ENCODE data around the gene POLN. TPM values are rescaled to one million over a fixed set of nuclear protein-coding genes. Genes with fewer than 3 reads are reported as not detected.

POLN gene
- total and polyA plus RNA-seq, 2 experiments from 2014 or later: 1.8 to 4.0 TPM

- Histone ChIP-seq H3K79me2 (replicated peaks; ENCODE audit: insufficient read depth) (no peaks in the 10 kb centered on the region), H2AFZ (no peak overlapping the region), H3K36me3 (ENCODE audit: insufficient read depth) (no peaks in the 10 kb centered on the region), H3K27ac (ENCODE audit: low read depth) (no peak overlapping the region), H3K4me1 (ENCODE audit: insufficient read depth) (no peaks in the 10 kb centered on the region), H4K20me1 (replicated peaks; ENCODE audit: insufficient read depth) (no peaks in the 10 kb centered on the region; the same call in 1 of the 2 replicates), H3K4me2 (no peak overlapping the region), H3K4me3 (no peak overlapping the region), H3K27me3 (ENCODE audit: insufficient read depth) (peaks cover 16% of the 10 kb centered on the region), H3F3A (replicated peaks; ENCODE audit: low read depth) (no peaks in the 10 kb centered on the region), H3K9me2 (ENCODE audit: insufficient read depth) (no peaks in the 10 kb centered on the region)
- ATAC-seq (no peak), DNase-seq (ENCODE audit: low spot score) (no peak)
- TF ChIP-seq STAT1 (IDR thresholded peaks at IDR 0.05; ENCODE audit: unreplicated experiment) (no peak), POLR2AphosphoS5 (IDR thresholded peaks at IDR 0.05; ENCODE audit: low read depth) (no peak), JUNB (IDR thresholded peaks at IDR 0.05; ENCODE audit: unreplicated experiment) (no peak), NANOG (IDR thresholded peaks at IDR 0.05; ENCODE audit: borderline replicate concordance) (no peak), EZH2 (IDR thresholded peaks at IDR 0.05; ENCODE audit: low read depth, unreplicated experiment) (no peak), CREB1 (CRISPR knock-in tag; IDR thresholded peaks at IDR 0.05; ENCODE audit: low read depth) (no peak), ZNF114 (CRISPR knock-in tag; IDR thresholded peaks at IDR 0.05) (no peak), EZH2phosphoT487 (IDR thresholded peaks at IDR 0.05; ENCODE audit: unreplicated experiment) (no peak)
- TF ChIP-seq, protein P1, sequence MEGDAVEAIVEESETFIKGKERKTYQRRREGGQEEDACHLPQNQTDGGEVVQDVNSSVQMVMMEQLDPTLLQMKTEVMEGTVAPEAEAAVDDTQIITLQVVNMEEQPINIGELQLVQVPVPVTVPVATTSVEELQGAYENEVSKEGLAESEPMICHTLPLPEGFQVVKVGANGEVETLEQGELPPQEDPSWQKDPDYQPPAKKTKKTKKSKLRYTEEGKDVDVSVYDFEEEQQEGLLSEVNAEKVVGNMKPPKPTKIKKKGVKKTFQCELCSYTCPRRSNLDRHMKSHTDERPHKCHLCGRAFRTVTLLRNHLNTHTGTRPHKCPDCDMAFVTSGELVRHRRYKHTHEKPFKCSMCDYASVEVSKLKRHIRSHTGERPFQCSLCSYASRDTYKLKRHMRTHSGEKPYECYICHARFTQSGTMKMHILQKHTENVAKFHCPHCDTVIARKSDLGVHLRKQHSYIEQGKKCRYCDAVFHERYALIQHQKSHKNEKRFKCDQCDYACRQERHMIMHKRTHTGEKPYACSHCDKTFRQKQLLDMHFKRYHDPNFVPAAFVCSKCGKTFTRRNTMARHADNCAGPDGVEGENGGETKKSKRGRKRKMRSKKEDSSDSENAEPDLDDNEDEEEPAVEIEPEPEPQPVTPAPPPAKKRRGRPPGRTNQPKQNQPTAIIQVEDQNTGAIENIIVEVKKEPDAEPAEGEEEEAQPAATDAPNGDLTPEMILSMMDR (conservative IDR thresholded peaks at IDR 0.05; ENCODE audit: low read depth in 2 of 2): no peak
- TF ChIP-seq, protein P2, sequence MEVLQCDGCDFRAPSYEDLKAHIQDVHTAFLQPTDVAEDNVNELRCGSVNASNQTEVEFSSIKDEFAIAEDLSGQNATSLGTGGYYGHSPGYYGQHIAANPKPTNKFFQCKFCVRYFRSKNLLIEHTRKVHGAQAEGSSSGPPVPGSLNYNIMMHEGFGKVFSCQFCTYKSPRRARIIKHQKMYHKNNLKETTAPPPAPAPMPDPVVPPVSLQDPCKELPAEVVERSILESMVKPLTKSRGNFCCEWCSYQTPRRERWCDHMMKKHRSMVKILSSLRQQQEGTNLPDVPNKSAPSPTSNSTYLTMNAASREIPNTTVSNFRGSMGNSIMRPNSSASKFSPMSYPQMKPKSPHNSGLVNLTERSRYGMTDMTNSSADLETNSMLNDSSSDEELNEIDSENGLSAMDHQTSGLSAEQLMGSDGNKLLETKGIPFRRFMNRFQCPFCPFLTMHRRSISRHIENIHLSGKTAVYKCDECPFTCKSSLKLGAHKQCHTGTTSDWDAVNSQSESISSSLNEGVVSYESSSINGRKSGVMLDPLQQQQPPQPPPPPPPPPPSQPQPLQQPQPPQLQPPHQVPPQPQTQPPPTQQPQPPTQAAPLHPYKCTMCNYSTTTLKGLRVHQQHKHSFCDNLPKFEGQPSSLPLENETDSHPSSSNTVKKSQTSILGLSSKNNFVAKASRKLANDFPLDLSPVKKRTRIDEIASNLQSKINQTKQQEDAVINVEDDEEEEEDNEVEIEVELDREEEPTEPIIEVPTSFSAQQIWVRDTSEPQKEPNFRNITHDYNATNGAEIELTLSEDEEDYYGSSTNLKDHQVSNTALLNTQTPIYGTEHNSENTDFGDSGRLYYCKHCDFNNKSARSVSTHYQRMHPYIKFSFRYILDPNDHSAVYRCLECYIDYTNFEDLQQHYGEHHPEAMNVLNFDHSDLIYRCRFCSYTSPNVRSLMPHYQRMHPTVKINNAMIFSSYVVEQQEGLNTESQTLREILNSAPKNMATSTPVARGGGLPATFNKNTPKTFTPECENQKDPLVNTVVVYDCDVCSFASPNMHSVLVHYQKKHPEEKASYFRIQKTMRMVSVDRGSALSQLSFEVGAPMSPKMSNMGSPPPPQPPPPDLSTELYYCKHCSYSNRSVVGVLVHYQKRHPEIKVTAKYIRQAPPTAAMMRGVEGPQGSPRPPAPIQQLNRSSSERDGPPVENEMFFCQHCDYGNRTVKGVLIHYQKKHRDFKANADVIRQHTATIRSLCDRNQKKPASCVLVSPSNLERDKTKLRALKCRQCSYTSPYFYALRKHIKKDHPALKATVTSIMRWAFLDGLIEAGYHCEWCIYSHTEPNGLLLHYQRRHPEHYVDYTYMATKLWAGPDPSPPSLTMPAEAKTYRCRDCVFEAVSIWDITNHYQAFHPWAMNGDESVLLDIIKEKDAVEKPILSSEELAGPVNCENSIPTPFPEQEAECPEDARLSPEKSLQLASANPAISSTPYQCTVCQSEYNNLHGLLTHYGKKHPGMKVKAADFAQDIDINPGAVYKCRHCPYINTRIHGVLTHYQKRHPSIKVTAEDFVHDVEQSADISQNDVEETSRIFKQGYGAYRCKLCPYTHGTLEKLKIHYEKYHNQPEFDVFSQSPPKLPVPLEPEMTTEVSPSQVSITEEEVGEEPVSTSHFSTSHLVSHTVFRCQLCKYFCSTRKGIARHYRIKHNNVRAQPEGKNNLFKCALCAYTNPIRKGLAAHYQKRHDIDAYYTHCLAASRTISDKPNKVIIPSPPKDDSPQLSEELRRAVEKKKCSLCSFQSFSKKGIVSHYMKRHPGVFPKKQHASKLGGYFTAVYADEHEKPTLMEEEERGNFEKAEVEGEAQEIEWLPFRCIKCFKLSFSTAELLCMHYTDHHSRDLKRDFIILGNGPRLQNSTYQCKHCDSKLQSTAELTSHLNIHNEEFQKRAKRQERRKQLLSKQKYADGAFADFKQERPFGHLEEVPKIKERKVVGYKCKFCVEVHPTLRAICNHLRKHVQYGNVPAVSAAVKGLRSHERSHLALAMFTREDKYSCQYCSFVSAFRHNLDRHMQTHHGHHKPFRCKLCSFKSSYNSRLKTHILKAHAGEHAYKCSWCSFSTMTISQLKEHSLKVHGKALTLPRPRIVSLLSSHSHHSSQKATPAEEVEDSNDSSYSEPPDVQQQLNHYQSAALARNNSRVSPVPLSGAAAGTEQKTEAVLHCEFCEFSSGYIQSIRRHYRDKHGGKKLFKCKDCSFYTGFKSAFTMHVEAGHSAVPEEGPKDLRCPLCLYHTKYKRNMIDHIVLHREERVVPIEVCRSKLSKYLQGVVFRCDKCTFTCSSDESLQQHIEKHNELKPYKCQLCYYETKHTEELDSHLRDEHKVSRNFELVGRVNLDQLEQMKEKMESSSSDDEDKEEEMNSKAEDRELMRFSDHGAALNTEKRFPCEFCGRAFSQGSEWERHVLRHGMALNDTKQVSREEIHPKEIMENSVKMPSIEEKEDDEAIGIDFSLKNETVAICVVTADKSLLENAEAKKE (CRISPR knock-in tag; IDR thresholded peaks at IDR 0.05): no peak
- TF ChIP-seq, protein P3, sequence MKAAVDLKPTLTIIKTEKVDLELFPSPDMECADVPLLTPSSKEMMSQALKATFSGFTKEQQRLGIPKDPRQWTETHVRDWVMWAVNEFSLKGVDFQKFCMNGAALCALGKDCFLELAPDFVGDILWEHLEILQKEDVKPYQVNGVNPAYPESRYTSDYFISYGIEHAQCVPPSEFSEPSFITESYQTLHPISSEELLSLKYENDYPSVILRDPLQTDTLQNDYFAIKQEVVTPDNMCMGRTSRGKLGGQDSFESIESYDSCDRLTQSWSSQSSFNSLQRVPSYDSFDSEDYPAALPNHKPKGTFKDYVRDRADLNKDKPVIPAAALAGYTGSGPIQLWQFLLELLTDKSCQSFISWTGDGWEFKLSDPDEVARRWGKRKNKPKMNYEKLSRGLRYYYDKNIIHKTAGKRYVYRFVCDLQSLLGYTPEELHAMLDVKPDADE (IDR thresholded peaks at IDR 0.05): no peak
- Mint-ChIP-seq H3K27ac (no peak overlapping the region), H3K36me3 (ENCODE audit: low read depth) (no peaks in the 10 kb centered on the region), H3K4me3 (no peak overlapping the region), H3K27me3 (ENCODE audit: insufficient read depth, low read depth, poor library complexity) (peaks cover 17% of the 10 kb centered on the region), H3K4me1 (no peaks in the 10 kb centered on the region), H3K9me3 (peaks cover 6% of the 10 kb centered on the region; the same call in 1 of the 3 replicates)
Observed at GRCh38 chr4:2150076-2150475, 91.8 kb downstream of the POLN start.
